Epithelial cell of proximal tubule (primary cell): ENCODE results near the gene SRM. TPM values are rescaled to one million over a fixed set of nuclear protein-coding genes. Genes with fewer than 3 reads are reported as not detected.

Source experiments
- DNase-seq: peaks from one replicate; pipeline ENCODE4 v3.0.0-alpha.2; 2011; ENCODE audit warnings: low read depth
- H3K4me3 ChIP-seq: 2 replicates; pipeline ENCODE4 v1.5.1; 2011; ENCODE audit warnings: low read depth, mild to moderate bottlenecking, low read length
- CTCF ChIP-seq: conservative IDR thresholded peaks from 2 replicates; pipeline ENCODE4 v1.5.1; 2012; ENCODE audit warnings: low read depth, mild to moderate bottlenecking, low read length
- total RNA-seq: library from RNA; depleted of rRNA; stranded (reverse); fragments of >200 nt; gene quantifications from 2 replicates; pipeline ENCODE4 v1.2.3, GENCODE V29; 2015

The SRM gene
- total RNA-seq, 1 donor from 2014 or later: 78.0 TPM

- no peak overlapping the region for H3K4me3 ChIP-seq
- no peak for TF ChIP-seq CTCF
- DNase-seq: no peak
Observed at GRCh38 chr1:11056504-11056903, 3.3 kb downstream of the SRM start.

- TF ChIP-seq CTCF: no peak
- no peak for DNase-seq
- no peak overlapping the region for H3K4me3 ChIP-seq
Observed at GRCh38 chr1:11055676-11056075, 4.1 kb downstream of the SRM start.

GRCh38 chr1:11054666-11055065, 5.2 kb downstream of the SRM start:
- no peak for TF ChIP-seq CTCF
- DNase-seq: no peak
- no peak overlapping the region for H3K4me3 ChIP-seq

GRCh38 chr1:11054181-11054580, 5.6 kb downstream of the SRM start:
- DNase-seq: no peak
- TF ChIP-seq CTCF: no peak
- no peak overlapping the region for H3K4me3 ChIP-seq

GRCh38 chr1:11053758-11054137, 6.1 kb downstream of the SRM start:
- no peak for DNase-seq
- no peak for TF ChIP-seq CTCF
- H3K4me3 ChIP-seq: no peak overlapping the region

GRCh38 chr1:11052839-11053757, 6.7 kb downstream of the SRM start:
- no peak for DNase-seq
- no peak overlapping the region for H3K4me3 ChIP-seq
- TF ChIP-seq CTCF: no peak
